Measurements from ENCODE around the gene ATF6.

Gene ATF6

GRCh38 chr1:161999301-162000052 lies 233.4 kb downstream of the ATF6 start:
- Histone ChIP-seq H3K27me3 (ENCODE audit: control insufficient read depth in 3 of 3, insufficient read depth in 3 of 3, low read depth in 1 of 3, low read length in 3 of 3) (no peaks in the 10 kb centered on the region), H2AFZ (ENCODE audit: low read length) (no peak overlapping the region), H3K9me3 (replicated peaks in 1 of 2; ENCODE audit: control insufficient read depth in 2 of 2, insufficient read depth in 1 of 2, low read depth in 1 of 2, low read length in 2 of 2) (no peaks in the 10 kb centered on the region), H3K4me3 (ENCODE audit: low read length in 2 of 2) (no peak overlapping the region), H3K14ac (ENCODE audit: low read length) (no peak overlapping the region), H3K4ac (ENCODE audit: low read length) (no peak overlapping the region), H3K4me2 (ENCODE audit: insufficient read depth, low read length, poor library complexity, severe bottlenecking) (no peak overlapping the region), H2BK120ac (ENCODE audit: low read depth, low read length) (no peak overlapping the region), H3K27ac (replicated peaks; ENCODE audit: low read length) (no peak overlapping the region), H3K23ac (ENCODE audit: low read depth, low read length, poor library complexity) (no peak overlapping the region), H3K4me1 (ENCODE audit: control insufficient read depth in 2 of 2, insufficient read depth in 1 of 2, low read depth in 1 of 2, low read length in 2 of 2) (peaks cover 0 to 1% of the 10 kb centered on the region in 2 donors), H4K8ac (ENCODE audit: low read depth, low read length) (no peak overlapping the region), H2BK15ac (ENCODE audit: low read length) (no peak overlapping the region), H2BK12ac (ENCODE audit: low read length) (no peak overlapping the region), H3K79me1 (ENCODE audit: low read depth, low read length) (no peaks in the 10 kb centered on the region), H4K91ac (ENCODE audit: low read depth, low read length, poor library complexity) (no peak overlapping the region), H3K9ac (ENCODE audit: low read depth, low read length, poor library complexity) (no peak overlapping the region), H3K18ac (ENCODE audit: low read length) (no peak overlapping the region), H3K36me3 (replicated peaks in 1 of 2; ENCODE audit: control insufficient read depth in 2 of 2, insufficient read depth in 2 of 2, low read length in 2 of 2) (peaks cover 0 to 5% of the 10 kb centered on the region in 2 donors), H2BK5ac (ENCODE audit: low read length) (peak overlapping the region; percentile 17), H2AK5ac (ENCODE audit: low read depth, low read length) (no peak overlapping the region)
- no peak for DNase-seq (ENCODE audit: low spot score)
- WGBS, 2 donors (ENCODE audit: extremely low coverage in 2 of 2, insufficient read length in 2 of 2, insufficient replicate concordance in 1 of 2), result no CpG with 5 or more reads among the region's 8 CpGs

DNA sequence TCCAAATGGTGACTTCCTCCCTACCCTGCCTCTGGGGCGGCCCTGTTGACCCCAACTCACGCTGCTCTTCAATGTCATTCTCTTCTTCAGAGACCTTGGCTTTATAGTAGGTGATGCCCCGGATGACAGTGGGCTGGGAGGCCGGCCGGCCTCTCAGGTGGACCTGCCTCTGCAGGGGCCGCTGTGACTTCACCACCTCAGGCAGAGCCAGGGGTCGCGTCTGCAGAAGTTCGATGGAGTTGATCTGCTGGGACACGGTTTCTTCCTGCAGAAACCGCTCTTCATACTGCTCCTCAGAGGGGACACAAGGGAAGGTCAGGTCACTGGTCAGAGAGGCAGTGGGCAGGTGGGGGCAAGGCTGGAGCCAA lies 233.9 kb downstream of the ATF6 start:
- Histone ChIP-seq H3K23ac (ENCODE audit: low read depth, low read length, poor library complexity) (no peak overlapping the region), H3K14ac (ENCODE audit: low read length) (no peak overlapping the region), H3K9ac (ENCODE audit: low read depth, low read length, poor library complexity) (no peak overlapping the region), H3K36me3 (replicated peaks in 1 of 2; ENCODE audit: control insufficient read depth in 2 of 2, insufficient read depth in 2 of 2, low read length in 2 of 2) (peaks cover 0 to 5% of the 10 kb centered on the region in 2 donors), H2AFZ (ENCODE audit: low read length) (no peak overlapping the region), H3K9me3 (replicated peaks in 1 of 2; ENCODE audit: control insufficient read depth in 2 of 2, insufficient read depth in 1 of 2, low read depth in 1 of 2, low read length in 2 of 2) (no peaks in the 10 kb centered on the region), H3K27me3 (ENCODE audit: control insufficient read depth in 3 of 3, insufficient read depth in 3 of 3, low read depth in 1 of 3, low read length in 3 of 3) (no peaks in the 10 kb centered on the region), H3K18ac (ENCODE audit: low read length) (no peak overlapping the region), H3K4me3 (ENCODE audit: low read length in 2 of 2) (no peak overlapping the region), H3K4me1 (ENCODE audit: control insufficient read depth in 2 of 2, insufficient read depth in 1 of 2, low read depth in 1 of 2, low read length in 2 of 2) (peaks cover 0 to 1% of the 10 kb centered on the region in 2 donors), H3K27ac (replicated peaks; ENCODE audit: low read length) (no peak overlapping the region), H2BK5ac (ENCODE audit: low read length) (peak overlapping the region; percentile 17), H2AK5ac (ENCODE audit: low read depth, low read length) (no peak overlapping the region), H3K4me2 (ENCODE audit: insufficient read depth, low read length, poor library complexity, severe bottlenecking) (no peak overlapping the region), H3K4ac (ENCODE audit: low read length) (no peak overlapping the region), H4K8ac (ENCODE audit: low read depth, low read length) (no peak overlapping the region), H3K79me1 (ENCODE audit: low read depth, low read length) (no peaks in the 10 kb centered on the region), H2BK12ac (ENCODE audit: low read length) (no peak overlapping the region), H4K91ac (ENCODE audit: low read depth, low read length, poor library complexity) (no peak overlapping the region), H2BK15ac (ENCODE audit: low read length) (no peak overlapping the region), H2BK120ac (ENCODE audit: low read depth, low read length) (no peak overlapping the region)
- DNase-seq (ENCODE audit: low spot score), result no peak
- WGBS, 2 donors (ENCODE audit: extremely low coverage in 2 of 2, insufficient read length in 2 of 2, insufficient replicate concordance in 1 of 2), result no CpG with 5 or more reads among the region's 11 CpGs

DNA sequence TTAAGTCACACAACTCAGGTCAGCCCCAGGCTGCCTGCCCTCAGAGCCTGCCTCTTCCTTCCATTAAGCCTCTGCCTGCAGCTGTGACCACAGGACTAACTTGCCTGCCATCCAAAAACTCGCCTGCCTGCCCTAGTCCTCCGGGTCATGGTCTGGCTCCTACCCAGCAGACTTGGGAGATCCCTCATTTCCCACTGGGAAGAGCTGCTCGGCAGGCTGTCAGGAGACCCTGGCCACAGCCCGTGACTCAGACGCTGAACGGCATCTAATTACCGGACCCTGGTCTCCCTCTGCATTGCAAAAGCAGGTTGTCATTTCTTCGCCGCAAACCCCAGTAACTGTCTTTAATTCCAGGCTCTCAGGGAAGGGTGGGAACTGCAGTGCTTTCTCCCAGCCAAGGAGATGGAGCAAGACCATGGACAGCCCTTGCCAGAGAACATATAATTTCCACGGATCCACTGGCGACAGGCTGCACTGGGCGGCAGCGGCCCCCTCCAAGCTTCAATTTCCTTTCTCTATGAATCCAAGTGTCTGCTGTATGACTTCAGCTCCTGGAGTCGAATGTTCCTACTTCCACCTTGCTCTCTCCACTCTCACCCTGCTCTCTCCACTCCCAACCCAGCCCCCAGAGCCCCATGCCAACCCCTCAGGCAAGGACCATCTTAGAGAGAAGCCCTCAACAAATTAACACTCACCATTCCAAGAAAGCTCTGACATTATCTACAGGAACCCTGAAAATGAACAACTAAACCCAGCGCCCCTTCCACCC lies 237.1 kb downstream of the ATF6 start:
- Histone ChIP-seq H3K4me1 (ENCODE audit: control insufficient read depth in 2 of 2, insufficient read depth in 1 of 2, low read depth in 1 of 2, low read length in 2 of 2) (peaks cover 0 to 1% of the 10 kb centered on the region in 2 donors), H3K4me2 (ENCODE audit: insufficient read depth, low read length, poor library complexity, severe bottlenecking) (no peak overlapping the region), H3K9me3 (replicated peaks in 1 of 2; ENCODE audit: control insufficient read depth in 2 of 2, insufficient read depth in 1 of 2, low read depth in 1 of 2, low read length in 2 of 2) (no peaks in the 10 kb centered on the region), H3K14ac (ENCODE audit: low read length) (no peak overlapping the region), H3K36me3 (replicated peaks in 1 of 2; ENCODE audit: control insufficient read depth in 2 of 2, insufficient read depth in 2 of 2, low read length in 2 of 2) (peaks cover 0 to 2% of the 10 kb centered on the region in 2 donors), H2BK5ac (ENCODE audit: low read length) (no peak overlapping the region), H2AK5ac (ENCODE audit: low read depth, low read length) (no peak overlapping the region), H3K18ac (ENCODE audit: low read length) (no peak overlapping the region), H3K27me3 (ENCODE audit: control insufficient read depth in 3 of 3, insufficient read depth in 3 of 3, low read depth in 1 of 3, low read length in 3 of 3) (no peaks in the 10 kb centered on the region), H2BK15ac (ENCODE audit: low read length) (no peak overlapping the region), H4K8ac (ENCODE audit: low read depth, low read length) (no peak overlapping the region), H3K23ac (ENCODE audit: low read depth, low read length, poor library complexity) (no peak overlapping the region), H2AFZ (ENCODE audit: low read length) (peak overlapping the region; percentile 6), H2BK12ac (ENCODE audit: low read length) (no peak overlapping the region), H2BK120ac (ENCODE audit: low read depth, low read length) (no peak overlapping the region), H3K27ac (replicated peaks; ENCODE audit: low read length) (no peak overlapping the region), H3K4ac (ENCODE audit: low read length) (no peak overlapping the region), H3K9ac (ENCODE audit: low read depth, low read length, poor library complexity) (no peak overlapping the region), H3K4me3 (ENCODE audit: low read length in 2 of 2) (no peak overlapping the region), H3K79me1 (ENCODE audit: low read depth, low read length) (no peaks in the 10 kb centered on the region), H4K91ac (ENCODE audit: low read depth, low read length, poor library complexity) (no peak overlapping the region)
- WGBS, 2 donors (ENCODE audit: extremely low coverage in 2 of 2, insufficient read length in 2 of 2, insufficient replicate concordance in 1 of 2), result no CpG with 5 or more reads among the region's 15 CpGs
- no peak for DNase-seq (ENCODE audit: low spot score)

DNA sequence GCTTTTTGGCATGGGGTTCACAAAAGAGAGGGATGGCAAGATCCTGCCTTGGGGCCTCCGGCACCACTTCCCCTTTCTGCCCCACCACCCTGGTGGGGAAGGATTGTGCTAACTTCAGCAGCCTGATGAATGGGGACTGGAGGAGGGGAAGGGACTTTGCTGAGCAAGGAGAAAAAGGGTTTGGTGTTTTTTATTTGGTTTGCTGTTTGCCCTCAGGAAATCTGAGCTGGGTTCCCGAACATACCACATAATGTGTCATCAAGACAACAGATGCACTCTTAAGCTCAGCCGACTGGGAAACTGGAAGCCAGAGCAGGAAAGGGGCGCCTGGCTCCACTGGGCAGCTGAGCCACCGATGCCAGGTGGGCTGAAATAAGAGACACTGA lies 237.7 kb downstream of the ATF6 start:
- WGBS, 2 donors (ENCODE audit: extremely low coverage in 2 of 2, insufficient read length in 2 of 2, insufficient replicate concordance in 1 of 2), result no CpG with 5 or more reads among the region's 5 CpGs
- peak overlapping the region; percentile 6 for H2AFZ ChIP-seq (ENCODE audit: low read length)
- H3K4ac ChIP-seq (ENCODE audit: low read length), result no peak overlapping the region
- H3K9me3 ChIP-seq (replicated peaks in 1 of 2; ENCODE audit: control insufficient read depth in 2 of 2, insufficient read depth in 1 of 2, low read depth in 1 of 2, low read length in 2 of 2), result no peaks in the 10 kb centered on the region
- H4K91ac ChIP-seq (ENCODE audit: low read depth, low read length, poor library complexity), result no peak overlapping the region
- no peaks in the 10 kb centered on the region for H3K79me1 ChIP-seq (ENCODE audit: low read depth, low read length)
- H3K27me3 ChIP-seq (ENCODE audit: control insufficient read depth in 3 of 3, insufficient read depth in 3 of 3, low read depth in 1 of 3, low read length in 3 of 3), result no peaks in the 10 kb centered on the region
- no peak overlapping the region for H2BK12ac ChIP-seq (ENCODE audit: low read length)
- no peak overlapping the region for H3K9ac ChIP-seq (ENCODE audit: low read depth, low read length, poor library complexity)
- H2BK5ac ChIP-seq (ENCODE audit: low read length), result no peak overlapping the region
- DNase-seq (ENCODE audit: low spot score), result no peak
- H3K4me1 ChIP-seq (ENCODE audit: control insufficient read depth in 2 of 2, insufficient read depth in 1 of 2, low read depth in 1 of 2, low read length in 2 of 2), result peaks cover 0 to under 1% of the 10 kb centered on the region in 2 donors
- no peak overlapping the region for H3K23ac ChIP-seq (ENCODE audit: low read depth, low read length, poor library complexity)
- H2BK120ac ChIP-seq (ENCODE audit: low read depth, low read length), result no peak overlapping the region
- H4K8ac ChIP-seq (ENCODE audit: low read depth, low read length), result no peak overlapping the region
- no peak overlapping the region for H3K27ac ChIP-seq (replicated peaks; ENCODE audit: low read length)
- no peak overlapping the region for H3K18ac ChIP-seq (ENCODE audit: low read length)
- H3K36me3 ChIP-seq (replicated peaks in 1 of 2; ENCODE audit: control insufficient read depth in 2 of 2, insufficient read depth in 2 of 2, low read length in 2 of 2), result peaks cover 0 to 2% of the 10 kb centered on the region in 2 donors
- H2BK15ac ChIP-seq (ENCODE audit: low read length), result no peak overlapping the region
- H3K14ac ChIP-seq (ENCODE audit: low read length), result no peak overlapping the region
- H2AK5ac ChIP-seq (ENCODE audit: low read depth, low read length), result no peak overlapping the region
- no peak overlapping the region for H3K4me2 ChIP-seq (ENCODE audit: insufficient read depth, low read length, poor library complexity, severe bottlenecking)
- H3K4me3 ChIP-seq (ENCODE audit: low read length in 2 of 2), result no peak overlapping the region

Data from neuronal stem cell (in vitro differentiated cells).